COLO829 (cell line): ENCODE data around the gene SDHB.

ENCODE experiments used
- DNase-seq: peaks from one replicate; pipeline ENCODE4 v3.0.0; 2012; ENCODE audit warnings: low spot score

SDHB gene

DNA sequence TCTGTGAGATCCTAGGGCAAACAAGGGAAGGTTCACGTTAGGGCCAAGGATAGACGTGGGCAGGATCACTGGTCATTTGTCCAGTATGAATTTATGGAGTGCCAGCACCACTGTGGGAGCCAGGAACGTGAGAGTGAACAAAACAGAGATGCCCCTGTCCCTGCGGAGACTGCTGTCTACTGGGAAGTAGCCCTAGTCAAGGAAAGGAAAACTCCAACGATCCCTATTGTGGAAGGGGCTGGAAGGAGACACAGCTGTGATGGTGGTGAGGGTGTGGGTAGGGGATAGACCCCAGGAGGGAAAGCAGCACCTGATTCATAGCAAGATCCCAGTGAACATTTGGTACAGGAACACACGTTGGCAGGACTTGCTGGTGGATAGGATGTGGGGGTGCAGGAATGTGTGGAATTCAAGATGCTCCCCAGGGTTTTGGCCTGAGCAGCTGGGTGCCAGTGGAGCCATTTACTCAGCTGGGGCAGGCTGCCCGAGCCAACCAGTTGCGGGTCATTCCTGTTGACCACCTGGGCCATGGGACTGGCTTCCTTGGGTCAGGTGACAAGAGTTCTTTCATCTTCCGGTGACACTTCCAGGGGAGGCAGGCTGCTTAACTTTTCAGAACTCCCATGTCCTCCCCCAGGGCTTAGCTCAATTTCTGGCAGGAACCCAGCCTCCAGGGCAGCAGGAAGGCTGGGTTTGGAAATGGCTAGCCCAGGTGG is 40.9 kb downstream of the SDHB start:
- no peak for DNase-seq

DNA sequence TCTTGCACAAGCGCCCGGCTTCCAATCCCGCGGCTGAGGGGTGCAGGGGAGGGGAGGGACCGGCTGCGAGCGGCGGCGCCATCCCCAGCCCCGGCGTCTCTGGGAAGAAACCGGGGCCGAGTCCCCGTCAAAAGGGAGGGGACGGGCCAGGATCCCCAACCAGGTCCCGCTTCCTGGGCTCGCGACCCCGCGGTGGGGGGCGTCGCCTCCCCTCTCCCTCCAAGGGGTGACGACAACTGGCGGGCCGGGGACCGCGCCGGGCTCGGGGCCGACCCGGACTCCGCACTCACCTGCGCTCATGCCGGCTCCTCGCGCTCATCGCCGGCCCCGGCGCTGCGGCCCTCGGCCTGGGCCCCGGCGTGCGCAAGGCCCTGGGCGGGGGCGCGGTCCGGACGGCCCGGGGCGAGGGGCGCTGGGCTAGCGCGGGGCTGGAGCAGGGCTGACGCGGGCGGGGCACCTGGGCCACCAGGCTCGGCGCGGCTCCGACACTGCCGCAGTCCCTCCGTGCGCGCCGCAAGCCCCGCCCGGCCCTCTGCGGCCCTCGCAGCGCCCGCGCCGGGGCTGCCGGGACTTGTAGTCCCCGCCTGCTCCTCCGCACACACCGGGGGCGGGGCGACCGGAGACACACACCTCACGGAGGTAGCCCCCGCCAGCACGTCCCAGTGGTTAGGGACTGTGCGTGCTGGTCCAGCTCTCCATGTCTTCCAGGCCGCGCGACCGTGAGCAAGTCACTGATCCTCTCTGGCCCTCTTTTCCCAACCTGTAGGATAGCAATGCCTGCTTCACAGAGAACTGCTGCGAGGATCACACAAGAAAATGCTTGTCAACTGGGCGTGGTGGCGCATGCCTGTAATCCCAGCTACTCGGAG is 42.2 kb downstream of the SDHB start, which contains the start of gene ATP13A2:
TSS of gene ATP13A2 (minus strand) at position 490 of the 869 bp plus-strand sequence. CDS start at position 300, 190 bp downstream.
- DNase-seq, result peak; percentile 33

DNA sequence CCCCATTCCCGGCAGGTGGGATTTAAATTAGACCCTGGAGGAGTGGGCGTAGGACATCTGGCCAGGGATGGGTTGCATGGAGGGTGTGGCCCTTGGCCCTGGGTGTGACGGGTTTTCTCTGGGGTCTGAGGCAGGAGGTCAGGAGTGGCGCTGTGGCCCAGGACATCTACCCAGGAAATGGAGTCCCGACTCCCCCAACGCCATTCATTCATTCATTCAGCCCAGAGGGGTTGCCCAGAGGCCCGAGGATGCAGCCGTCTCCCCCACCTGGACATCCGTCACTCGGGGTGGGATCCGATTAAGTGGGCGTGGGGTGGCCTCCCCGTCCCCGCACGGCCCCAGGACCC is 42.8 kb downstream of the SDHB start:
- DNase-seq, result no peak

DNA sequence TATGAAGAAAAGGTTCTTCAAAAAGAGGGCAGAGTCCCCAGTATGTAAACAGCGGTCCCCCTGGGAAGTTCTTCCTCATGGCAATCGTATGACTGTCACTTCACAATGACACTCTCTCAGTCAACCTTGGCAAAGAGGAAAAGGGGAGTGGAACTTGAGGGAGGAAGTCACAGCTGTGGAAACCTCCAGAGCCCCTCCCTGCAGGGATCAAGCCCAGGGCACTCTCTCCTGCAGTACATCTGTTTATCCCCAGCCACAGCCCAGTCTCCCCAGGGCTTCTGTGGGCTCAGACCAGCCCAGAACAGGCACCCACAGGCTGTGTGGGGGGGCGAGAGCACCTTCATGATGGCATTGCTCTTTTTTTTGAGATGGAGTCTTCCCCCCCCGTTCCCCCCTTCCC is 44.1 kb downstream of the SDHB start:
- no peak for DNase-seq

DNA sequence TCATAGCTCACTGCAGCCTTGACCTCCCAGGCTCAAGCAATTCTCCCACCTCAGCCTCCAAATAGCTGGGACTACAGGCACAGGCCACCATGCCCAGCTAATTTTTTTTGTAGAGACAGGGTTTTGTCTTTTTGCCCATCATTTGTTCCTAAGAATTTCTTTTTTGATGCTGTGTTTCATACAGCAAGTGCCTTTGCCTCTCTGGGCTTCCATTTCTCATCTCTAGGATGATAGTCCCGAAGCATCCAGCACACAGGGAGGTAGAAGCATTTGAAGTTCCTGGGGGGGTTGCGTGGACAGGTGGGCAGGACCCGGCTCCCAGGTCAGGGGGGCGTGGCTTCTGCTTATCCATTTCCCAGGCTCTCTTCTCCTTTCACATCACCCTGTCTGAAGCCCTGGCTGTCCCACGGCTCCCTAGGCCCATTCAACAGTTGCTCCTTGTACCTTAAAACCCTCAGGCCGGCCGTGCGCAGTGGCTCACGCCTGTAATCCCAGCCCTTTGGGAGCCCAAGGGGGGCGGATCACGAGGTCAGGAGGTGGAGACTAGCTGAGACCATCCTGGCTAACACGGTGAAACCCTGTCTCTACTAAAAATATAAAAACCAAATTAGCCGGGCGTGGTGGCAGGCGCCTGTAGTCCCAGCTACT is 45.5 kb downstream of the SDHB start:
- DNase-seq, result no peak

DNA sequence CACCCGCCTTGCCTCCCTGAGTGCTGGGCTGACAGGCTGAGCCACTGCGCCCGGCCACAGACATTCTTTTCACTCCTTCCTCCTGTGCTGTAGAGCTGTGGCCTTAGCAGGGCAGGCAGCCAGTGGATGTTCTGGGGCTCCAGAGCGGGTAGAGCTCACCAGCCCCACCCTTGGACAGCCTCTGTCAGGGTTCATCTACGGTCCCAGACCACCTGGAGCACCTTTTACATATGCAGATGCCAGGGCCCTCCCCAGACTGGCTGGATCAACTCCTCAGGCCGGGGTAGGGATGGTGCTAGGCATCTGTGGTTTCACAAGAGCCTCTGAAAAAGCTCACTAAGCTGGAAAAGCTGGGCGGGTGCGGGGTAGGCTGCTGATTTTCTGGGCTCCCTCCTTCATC is 46.7 kb downstream of the SDHB start:
- no peak for DNase-seq

DNA sequence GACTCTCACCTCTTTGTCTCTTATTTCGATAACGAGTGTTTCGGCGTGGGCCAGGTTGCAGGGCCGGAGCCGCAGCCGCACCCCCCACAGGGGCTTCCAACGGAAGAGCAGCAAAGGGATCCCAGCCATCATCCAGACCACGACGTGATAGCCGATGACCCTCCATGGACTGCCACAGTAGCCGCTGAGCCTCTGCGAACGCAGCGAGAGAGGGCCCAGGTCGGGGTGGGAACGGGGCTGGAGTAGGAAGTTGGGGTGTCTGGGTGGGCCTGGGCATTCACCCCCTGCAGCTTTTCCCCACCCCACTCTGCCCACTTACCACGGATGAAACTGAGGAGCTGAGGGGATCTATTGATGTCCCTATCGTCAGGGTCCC is 48.5 kb downstream of the SDHB start:
- DNase-seq, result no peak

DNA sequence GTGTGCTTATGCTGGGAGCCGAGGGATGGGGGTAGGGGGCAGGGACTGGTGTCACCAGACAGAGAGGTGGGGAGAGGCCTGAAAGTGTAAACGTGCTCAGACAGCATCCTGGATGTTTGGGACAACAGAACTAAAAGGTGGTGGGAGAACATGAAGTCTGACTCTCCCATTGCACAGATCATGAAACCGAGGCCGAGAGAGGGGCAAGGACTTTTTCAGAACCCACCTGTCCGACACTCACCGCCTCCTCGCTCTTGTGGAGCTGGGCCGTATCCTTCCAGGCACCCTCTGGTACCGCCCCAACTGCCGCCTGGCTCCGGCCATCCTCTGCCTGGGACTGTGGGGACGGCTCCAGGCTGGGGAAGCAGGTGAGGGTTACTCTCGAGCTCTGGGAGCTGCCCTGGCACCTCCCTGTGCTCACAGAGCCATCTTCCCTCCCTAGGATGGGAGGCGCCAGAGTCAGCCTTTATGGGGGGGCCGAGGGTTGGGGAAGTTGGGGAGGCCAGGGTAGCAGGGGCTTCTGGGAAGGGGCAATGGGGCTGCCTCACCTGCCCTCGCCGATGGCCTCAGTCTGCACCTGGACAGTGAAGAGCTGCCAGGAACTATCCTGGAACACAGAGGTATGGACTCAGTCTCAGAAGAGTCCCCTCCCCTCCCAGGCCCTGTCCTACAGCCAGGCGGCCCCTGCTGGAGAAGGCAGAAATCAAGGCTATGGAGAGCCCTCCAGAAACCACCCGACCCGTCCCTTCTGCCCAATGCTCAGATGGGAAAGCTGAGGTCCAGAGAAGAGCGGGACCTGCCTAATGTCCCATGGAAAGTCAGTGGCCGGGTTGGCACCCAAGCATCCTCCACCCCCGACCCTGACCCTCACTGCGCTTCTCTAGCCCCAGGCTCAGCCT is 49.1 kb downstream of the SDHB start:
- DNase-seq, result no peak

DNA sequence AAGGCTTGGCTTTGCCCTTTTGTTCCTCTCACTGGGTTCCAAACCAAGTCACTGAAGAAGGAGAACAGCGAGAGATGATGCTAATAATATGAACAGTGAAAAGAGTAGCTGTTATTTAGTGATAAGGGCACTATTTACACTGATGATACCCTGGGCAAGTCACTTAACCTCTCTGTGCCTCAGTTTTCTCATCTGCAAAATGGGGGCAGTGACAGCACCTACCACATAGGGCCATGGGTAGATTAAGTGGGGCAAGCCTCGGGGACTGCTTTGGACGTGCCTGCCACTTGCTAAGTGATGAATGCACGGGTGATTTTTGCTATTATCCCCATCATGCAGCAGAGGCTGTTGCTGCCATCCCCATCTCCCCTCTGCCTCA is 51.3 kb downstream of the SDHB start:
- no peak for DNase-seq

DNA sequence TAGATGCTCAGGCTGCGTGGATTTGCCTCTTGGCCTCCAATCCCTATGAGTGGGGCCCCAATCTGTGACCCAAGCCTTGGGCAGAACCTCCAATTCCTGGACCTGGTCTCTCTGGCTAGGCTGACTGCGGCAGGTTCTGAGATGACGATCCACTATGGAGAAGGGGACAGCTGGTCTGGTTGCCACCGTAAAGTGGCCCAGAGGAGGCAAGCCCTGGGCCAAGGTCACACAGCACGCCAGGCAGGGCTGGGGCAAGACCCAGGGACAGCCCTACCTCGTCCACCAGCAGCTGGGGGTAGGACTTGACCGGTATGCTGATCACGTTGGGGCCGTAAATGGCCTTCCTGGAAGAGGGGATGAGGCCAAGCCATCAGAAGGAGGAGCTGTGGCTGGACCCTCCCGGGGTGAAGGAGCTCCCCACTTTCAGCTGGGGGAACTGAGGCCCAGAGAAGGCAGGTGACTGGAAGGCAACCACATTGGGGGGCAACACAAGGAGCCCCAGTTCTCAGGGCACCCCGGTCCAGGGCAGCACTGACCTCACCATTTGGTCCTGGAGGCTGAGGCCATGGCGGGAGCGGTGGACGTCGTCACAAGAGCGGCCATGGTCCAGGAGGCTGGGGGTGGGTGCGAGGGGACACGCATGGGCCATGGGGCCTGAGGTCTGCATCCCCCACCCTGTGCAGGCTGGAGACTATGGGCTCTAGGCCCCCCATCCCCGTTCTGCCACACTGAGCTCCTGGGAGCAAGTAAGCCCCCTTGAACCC is 51.9 kb downstream of the SDHB start:
- DNase-seq, result no peak

DNA sequence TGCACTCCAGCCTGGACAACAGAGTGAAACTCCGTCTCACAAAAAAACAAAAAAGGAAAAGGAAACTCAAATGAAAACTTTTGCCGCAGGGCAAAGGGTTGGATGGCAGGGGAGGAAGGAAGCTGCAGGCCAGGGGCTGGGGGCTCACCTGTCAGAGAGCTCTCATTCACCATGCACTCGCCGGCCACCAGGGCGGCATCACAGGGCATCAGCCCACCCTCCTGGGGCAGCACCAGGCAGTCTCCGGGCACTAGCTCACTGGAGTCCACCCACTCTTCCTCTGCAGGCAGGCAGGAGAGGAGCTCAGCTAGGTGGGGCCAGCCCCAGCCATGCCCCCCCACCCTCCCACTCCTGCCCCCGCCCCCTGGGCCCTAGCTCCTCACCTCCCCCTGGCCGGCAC is 54.0 kb downstream of the SDHB start:
- DNase-seq, result no peak

DNA sequence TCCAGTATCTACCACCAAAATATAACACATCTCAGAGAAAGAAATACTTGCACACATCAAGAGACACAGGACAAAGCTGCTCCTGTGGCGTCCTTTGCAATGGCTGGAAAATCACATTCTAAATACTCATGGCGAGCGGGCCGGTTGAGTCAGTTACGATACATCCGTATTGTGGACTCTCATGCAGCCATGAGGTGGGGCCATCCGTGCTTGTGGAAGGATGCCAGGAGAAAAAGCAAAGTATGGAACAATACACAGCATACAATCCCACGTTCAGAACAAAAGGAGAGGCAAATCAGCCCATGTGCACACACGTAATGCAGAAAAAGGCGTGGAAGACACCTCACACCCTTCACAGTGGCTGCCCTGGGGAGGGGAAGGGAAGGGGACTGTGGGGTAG is 55.2 kb downstream of the SDHB start:
- no peak for DNase-seq

DNA sequence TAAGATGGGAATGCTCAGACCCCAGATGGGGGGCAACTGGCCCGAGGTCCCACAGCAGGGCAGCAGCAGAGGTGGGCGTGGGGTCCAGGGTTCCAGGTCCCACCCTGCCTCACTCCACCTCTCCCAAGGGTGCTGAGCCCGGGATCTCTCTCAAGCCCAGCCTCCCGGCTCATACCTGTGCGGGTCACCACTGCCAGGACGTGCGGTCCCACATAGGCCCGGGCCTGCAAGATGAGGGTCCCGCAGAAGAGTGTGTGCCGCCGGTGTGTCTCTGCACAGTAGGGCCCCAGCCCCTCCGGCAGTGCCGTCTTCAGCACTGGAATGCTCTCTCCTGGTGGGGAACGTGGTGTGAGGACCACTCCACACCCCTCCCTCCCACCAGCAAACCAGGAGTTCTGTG is 57.0 kb downstream of the SDHB start:
- no peak for DNase-seq

DNA sequence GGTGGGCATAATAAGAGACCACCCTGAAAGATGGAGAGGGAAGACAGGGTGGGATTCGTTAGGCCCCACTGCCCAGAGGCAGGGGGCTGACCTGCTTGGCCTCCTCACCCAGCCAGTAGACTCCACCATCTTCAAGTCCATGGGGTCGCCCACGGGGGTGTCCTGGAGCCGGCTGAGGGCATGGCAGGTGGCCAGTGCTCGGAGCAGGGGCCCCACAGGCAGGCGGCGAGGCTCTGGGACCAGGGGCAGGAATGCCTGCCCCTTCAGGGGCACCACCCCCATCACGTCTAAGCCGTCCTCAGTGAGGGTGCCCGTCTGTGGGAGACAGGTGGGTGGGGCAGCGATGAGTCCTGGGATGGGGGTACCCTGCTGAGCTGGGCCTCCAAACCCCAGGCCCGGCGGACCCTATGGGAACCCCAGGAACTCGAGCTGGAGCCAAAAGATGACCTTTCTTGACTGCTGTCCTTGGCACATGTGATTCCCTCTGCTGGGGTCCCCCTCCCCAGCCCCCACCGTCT is 60.3 kb downstream of the SDHB start:
- no peak for DNase-seq

DNA sequence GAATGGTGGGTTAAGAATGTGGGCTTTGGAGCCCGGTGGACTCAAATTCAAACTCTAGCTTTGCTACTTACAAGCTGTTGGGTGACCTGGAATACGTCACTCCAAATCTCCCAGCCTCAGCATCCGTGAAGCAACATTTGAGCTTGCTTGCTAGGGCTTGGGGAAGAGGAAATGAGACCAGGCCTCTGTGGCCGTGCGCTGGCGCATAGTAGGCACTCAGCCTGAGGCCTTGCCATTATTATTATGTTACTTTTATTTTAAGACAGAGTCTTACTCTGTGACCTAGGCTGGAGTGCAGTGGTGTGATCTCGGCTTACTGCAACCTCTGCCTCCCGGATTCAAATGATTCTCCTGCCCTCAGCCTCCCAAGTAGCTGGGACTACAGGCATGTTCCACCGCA is 61.2 kb downstream of the SDHB start:
- DNase-seq, result no peak

DNA sequence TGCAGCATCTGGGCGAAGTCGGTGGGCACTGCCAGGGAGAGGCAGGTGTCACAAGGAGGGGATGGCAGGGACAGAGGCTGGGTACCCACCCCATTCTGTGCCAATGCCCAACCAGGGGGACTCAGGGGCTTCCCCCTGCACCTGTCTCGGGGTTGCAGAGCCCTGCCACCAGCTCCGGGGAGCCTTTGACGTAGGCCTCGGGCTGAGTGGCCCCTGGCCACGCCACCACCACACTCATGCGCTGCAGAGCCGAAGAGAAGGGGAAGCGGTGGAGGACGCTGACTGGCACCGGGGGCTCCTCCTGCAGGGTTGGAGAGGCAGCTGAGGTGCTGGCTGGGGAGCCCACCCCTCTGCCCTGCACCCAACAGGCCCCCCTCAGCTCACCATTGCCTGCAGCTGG is 61.7 kb downstream of the SDHB start:
- DNase-seq, result no peak

DNA sequence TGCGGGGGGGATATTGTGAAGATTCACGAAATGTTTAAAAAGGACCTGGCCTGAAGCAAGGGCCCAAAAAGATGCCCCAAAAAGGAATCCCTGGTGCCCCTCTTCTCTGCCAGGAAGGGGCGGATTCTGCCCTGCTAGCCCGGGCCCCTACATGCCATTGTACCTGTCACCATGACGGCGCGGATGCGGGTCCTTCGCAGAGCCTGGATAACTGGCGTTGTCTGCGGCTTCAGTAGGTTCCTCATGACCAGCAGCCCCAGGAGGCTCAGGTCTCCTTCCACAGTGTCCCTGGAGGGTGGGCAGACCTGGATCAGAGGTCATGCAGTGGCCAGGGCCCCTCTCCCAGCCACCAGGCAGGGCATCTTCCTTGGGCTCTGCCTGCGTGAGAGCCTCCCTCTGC is 62.3 kb downstream of the SDHB start:
- no peak for DNase-seq

DNA sequence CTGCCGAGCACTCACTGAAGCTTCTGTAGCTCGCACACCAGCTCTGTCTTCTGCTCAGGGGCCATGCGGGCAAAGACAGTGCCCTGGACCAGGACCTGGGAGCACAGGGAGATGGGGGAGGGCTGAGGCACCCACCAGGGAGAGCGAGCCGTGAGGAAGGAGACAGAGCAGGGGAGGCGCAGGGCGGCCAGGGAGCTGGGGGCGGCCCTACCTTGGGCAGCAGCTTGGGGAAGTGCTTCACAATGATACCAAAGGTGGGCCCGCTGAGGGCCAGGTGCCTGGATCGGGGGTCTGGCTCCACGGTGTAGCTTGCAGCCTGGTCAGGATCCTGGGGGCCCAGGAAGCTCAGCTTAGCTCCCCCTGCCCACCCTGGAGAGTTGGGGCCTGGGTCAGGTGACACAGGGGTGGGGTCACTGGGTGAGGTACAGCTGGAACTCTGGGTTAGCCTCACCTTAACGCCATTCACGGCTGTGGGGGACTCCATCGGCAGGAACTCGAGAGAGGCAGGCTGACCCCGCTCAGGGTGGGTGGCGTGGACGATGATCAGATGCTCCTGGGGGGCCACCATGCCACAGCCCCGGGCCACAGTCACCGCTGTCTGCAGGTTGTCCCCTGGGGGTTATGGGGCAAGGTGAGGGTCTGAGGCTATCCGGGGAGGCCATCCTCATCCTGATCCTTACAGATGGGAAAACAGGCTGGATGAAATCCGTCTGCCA is 64.0 kb downstream of the SDHB start:
- no peak for DNase-seq

DNA sequence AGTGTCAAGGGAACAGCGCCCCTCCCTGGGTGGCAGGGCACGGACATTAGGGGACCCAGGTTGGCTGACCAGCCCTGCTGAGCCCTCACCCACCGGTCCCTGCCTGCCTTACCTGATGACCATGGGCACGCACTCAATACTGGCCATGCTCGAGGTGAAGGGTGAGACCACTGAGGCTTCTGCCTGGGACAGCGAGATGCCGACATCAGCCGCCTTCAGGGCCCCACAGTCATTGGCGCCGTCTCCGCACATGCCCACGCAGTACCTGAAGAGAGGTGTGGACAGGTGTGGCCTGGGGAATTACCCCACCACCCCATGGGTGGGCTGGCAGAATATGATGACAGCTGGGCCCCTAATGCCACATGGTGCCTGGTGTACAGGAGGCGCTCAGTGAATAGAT is 65.6 kb downstream of the SDHB start:
- DNase-seq, result no peak

DNA sequence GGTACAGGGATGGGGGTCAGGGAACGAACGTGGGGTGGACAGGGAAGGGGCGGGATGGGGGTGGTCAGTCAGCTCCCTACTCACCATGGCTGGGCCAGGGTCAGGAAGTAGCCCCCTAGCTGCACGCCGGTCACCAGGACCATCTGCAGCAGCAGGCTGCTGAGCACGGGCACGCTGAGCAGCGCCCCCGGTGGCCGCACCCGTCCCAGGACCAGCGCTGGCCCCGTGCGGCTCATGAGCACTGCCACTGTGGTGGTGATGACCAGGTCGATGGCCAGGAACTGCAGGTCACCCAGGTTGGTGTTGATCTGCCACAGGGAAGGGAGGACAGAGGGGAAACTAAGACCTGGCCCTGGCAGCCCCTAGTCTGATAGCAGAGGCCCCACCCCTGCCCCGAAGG is 66.9 kb downstream of the SDHB start:
- no peak for DNase-seq

DNA sequence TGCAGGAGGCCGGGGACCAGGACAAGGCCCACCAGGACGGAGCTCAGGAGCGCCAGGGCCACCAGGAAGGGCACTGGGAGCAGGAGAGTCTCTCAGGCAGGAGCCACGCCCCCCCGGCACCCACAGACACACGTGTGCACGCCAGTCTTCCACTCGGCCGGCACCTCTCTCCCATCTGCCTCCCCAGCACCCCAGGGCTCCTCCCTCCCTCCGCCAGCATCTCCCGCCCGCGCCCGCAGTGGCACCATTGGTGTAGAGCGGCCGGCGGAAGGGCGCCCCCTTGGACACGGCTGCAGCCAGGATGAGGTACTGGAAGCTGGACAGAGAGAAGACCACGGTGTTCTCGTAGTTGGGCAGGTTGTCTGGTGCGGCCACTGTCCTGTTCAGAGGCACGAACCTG is 67.3 kb downstream of the SDHB start:
- no peak for DNase-seq
